NCI-H446 treated with DMSO at 0.1 percent for 48 hours (cell line): ENCODE measurements around the gene RPGRIP1.
"Not testable (repeated sequence)": the region's sequence is repeated elsewhere in the genome, so short reads cannot be mapped to it uniquely, and the experiment has no call there.

Experiments used
- DNase-seq: peaks from one replicate; lab custom pipeline; 2025; lab: John Stamatoyannopoulos, UW

The RPGRIP1 gene

DNA sequence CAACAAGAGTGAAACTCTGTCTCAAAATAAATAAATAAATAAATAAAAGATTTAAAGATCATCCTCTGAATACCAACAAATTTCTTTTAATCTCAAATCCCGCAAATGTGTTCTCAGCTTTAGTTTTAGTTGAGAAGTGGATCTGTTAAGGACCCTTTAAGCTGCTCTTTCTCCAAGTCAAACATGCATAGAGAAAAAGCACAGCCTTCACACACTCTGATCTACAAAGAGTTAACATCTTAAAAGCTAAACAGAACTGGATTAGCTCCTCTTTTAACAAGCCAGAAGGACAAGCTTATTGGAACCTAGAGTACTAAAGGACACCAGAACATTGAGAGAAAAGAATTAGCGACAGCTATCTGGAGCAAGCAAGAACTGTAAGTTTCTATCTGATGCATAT, at the start of gene RPGRIP1:
Gene RPGRIP1 (plus strand): TSS at position 301 of the 400 bp plus-strand sequence. CDS start 7,894 bp downstream, outside the sequence.
- no peak for DNase-seq

DNA sequence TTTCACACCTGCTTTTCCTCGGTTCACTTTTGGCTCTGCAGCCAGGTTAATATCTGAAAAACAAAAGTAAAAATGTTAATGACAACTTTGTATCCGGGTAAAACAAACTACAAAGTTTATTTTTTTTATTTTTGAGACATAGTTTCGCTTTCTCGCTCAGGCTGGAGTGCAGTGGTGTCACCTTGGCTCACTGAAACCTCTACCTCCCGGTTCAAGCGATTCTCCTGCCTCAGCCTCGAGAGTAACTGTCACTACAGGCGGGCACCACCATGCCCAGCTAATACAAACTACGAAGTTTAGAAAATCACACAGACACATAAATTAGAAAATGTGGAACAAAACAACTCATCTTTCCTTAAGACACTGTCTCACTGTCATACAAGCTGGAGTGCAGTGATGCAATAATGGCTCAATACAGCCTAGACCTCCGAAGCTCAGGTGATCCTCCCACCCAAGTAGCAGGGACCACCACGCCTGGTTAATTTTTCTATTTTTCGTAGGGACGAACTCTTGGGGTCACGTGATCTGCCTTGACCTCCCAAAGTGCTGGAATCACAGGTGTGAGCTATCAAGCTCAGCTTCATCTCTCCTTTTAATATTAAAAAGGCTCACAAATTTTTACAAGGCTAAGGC, 48.7 kb upstream of the RPGRIP1 start:
- no peak for DNase-seq

DNA sequence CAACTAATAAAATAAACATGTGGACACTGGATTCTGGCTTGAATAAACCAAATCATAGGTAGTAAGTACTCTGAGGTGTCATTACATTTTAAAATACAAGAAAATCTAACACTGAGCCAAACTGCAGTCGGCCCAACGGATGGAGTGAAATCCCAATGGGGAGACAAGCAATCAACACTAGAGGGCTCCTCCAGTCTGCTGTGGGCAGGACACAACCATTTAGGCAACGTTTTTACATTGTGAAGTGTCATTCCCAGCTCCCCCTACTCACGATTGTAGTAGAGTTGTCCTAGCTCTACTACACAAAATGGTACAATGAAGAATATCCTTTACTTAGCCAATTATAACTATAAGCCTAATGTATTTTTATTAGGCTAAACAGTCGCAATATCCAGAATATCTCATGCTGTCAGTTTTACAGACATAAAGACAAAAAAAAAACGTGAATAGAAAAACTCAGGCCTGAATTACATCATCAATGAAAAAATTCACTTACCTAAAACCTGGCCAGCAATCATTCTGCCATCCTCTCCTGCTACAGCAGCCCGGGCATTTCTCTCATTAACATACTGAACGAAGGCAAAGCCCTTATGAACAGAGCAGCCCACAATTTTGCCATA, 46.3 kb upstream of the RPGRIP1 start:
- no peak for DNase-seq

DNA sequence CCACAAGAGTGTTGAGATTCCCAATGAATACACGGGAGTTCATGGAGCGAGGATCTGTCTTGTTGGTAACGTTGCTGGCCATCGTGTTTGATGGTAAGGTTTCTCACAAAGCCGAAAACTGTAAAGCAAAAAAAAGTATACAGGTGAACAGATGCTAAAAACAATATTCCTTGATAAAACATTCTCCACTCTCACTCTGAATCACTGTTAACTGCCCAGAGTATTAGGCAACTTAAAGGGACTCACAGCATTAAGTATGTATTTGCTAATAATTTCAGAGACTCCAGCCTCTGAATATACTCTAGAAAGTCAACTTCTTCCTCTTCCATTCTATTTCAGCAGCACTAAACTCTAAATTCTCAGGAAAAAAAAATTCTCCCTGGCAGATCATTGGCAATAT, 45.8 kb upstream of the RPGRIP1 start:
- DNase-seq, result no peak

DNA sequence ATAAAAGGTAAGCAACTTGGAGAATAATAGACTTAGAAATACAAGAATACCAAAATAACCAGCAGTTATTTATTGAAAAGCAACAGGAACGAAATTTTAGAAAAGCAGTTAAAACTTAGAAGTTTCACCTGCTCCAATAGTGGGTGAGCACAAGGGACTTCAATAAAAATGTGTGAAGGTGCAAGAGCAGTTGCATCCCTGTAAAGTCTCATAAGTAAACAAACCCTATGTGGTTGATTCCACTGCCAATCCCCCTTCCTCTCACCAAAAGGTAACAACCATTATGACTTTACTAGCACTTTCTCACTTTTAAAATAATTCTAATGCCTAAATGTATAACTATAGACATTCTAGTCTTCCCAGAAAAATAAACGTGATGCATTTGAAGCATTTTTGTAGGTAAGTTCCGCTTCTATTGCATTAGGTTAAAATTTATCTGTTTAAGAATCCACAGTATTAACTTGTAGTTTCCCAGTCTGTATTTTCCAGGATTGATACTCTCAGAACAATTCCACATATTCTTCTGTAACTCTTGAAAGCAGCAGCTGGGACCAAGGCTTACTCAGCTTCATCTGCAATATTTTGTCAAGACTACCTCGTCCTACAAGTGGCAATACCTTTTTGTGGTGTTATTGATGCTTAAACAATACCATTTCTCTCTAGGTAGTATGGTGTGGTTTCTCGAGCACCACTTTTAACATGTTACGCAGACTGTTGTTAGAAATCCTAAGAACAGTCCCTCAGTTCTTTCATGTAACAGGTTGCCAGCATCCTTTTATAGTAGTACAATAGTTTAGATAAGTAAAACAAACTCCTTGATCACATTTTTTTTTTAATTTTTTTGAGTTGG, 42.7 kb upstream of the RPGRIP1 start:
- DNase-seq, result no peak

DNA sequence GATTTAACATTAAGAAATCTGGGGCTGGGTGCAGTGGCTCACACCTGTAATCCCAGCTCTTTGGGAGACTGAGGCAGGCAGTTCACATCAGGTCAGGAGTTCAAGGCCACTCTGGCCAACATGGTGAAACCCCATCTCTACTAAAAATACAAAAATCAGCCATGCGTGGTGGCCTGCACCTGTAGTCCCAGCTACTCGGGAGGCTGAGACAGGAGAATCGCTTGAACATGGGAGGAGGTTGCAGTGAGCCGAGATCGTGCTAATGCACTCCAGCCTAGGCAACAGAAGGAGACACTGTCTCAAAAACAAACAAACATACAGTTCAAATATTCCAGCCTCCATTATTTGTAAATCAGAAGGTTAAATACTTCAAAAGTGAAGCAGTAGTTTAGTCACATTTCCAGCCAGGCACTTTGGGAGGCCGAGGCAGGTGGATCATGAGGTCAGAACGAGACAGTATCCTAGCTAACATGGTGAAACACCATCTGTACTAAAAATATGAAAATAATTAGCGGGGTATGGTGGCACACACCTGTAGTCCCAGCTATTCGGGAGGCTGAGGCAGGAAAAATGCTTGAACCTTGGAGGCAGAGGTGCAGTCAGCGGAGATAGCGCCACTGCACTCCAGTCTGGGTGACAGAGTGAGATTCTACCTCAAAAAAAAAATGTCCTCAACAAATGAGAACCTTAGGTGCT, 40.9 kb upstream of the RPGRIP1 start:
- no peak for DNase-seq

DNA sequence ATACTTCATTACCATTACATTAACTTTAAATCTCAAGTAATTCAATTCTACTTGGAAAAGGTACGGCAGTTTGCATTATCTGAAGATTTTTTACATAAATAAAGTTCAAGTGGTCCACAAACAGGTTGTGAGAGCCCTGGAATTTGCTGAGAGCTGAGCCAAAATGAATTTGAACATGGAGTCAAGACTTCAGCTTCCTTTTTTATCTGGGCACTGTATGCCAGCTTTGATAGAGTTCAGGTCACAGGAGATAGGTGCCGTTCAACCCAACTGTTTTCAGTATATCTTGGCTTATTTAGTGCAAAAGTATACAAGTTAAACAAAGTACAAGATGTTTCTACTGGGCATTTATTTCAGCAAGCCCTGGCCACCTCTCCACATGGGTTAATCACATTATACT, 39.5 kb upstream of the RPGRIP1 start:
- no peak for DNase-seq

DNA sequence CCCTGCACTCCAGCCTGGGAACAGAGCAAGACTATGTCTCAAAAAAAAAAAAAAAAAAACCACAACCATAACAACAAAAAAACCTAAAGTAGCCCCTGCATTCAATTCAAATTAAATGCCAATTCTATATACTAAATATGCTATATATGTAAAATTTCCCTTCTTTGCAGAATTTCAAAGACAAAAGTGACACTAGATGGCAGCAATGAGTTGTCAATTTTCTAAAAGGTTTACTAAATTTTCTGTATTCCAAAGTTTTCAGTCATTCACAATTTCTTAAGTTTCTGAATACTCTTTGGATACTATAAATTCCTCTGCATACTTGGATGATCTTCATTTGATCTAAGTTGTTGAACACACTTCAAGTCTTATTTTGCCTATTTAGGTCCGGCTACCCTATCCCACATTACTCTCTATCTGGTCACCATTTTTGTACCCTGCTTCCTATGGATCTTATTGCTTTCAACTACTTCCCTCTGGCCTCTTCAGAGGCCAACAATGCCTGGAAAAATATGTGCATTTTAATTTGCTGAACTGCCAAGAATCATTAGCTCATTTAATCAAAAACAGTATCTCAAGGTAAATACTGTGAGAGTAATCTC, 38.6 kb upstream of the RPGRIP1 start:
- peak; percentile 8 for DNase-seq

DNA sequence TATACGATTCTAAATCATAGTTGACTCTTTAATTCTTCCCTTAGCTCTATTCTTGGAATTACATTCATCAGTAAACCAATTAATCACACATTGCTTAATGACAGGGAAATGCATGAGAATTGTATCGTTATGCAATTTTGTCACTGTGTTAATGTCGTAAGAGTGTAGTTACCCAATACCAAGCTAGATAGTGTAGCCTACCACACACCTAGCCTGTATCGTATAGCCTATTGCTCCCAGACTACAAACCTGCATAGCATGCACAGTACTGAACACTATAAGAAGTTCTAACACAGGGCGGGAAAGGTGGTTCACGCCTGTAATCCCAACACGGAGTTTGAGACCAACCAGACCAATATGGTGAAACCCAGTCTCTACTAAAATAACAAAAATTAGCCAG, 35.3 kb upstream of the RPGRIP1 start:
- no peak for DNase-seq

DNA sequence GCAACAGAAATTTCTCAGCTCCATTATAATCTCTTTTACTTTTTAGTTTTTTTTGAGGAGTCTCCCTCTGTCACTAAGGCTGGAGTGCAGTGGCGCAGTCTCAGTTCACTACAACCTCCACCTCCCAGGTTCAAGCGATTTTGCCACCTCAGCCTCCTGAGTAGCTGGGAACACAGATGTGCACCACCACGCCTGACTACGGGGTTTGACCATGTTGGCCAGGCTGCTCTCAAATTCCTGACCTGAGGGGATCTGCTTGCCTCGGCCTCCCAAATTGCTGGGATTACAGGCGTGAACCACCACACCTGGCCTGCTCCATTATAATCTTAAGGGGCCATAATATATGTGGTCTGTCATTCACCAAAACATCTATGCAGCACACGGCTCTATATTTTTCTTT, 34.1 kb upstream of the RPGRIP1 start:
- no peak for DNase-seq

DNA sequence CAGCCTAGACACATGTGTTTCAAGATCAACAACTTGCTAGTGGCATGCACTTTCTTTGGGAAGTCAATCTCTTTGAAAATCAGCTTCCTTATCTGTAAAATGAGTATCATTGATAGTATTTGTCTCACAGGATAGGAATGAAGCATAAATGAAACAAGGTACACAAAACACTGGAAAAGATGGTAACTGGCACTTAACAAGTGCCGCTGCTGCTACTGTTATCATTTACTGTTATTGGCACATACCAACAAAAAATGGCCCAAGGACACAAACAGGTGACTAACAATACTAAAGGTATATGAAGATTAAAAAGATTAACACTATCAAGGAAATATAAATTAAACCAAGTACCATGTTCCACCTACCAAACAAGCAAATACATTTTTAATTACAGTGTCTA, 31.5 kb upstream of the RPGRIP1 start:
- no peak for DNase-seq

DNA sequence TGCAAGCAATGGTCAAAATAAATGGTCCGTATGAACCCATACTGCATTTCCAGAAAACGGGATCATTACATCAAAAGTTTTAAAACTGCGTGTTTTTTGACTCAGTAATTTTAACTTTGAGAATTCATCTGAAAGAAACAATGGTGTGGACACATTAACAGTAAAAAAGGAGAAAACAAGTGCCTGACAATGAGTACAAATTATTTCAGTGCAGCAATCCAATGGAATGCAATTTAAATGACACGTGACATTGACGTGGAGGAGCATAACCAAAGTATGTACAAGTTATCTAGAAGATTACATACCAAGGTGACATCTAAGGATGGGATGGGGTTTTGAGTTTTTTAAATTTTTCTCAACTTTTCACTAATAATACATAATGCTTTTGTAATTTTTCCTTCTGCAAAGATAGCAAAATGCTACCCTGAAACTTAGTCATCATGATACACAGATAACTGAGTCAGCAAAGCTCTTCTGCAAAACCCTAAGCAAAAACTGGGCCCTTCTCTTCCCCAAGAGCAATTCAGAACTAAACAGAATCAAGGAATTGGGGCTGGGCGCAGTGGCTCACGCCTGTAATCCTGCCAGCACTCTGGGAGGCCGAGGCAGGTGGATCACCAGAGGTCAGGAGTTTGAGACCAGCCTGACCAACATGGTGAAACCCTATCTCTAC, 31.0 kb upstream of the RPGRIP1 start:
- no peak for DNase-seq

DNA sequence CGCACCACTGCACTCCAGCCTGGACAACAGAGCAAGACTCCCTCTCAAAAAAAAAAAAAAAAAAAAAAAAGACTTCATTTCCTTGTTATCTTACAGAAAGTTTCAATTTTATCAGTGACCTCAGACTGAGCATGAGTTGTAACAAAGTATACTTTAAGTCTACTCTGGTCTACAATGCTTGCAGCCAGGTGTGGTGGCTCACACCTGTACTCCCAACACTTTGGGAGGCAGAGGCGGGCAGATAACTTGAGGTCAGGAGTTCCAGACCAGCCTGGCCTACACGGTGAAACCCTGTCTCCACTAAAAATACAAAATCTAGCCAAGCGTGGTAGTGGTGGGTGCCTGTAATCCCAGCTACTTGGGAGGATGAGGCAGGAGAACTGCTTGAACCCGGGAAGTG, 28.7 kb upstream of the RPGRIP1 start:
- DNase-seq, result no peak

DNA sequence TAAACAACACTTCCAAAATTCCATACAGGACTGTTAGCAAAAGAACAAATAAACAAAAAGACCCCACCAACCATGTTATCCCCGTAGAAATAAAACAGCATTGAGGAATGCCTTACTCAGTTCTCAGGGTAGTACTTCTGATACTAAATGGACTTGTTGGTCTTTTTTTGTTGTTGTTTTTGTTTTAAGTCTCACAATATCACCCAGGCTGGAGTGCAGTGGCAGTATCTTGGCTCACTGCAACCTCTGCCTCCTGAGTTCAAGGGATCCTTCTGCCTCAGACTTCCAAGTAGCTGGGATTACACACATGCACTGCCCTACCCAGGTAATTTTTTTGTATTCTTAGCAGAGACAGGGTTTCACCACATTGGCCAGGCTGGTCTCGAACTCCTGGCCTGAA, 27.7 kb upstream of the RPGRIP1 start:
- DNase-seq, result no peak

DNA sequence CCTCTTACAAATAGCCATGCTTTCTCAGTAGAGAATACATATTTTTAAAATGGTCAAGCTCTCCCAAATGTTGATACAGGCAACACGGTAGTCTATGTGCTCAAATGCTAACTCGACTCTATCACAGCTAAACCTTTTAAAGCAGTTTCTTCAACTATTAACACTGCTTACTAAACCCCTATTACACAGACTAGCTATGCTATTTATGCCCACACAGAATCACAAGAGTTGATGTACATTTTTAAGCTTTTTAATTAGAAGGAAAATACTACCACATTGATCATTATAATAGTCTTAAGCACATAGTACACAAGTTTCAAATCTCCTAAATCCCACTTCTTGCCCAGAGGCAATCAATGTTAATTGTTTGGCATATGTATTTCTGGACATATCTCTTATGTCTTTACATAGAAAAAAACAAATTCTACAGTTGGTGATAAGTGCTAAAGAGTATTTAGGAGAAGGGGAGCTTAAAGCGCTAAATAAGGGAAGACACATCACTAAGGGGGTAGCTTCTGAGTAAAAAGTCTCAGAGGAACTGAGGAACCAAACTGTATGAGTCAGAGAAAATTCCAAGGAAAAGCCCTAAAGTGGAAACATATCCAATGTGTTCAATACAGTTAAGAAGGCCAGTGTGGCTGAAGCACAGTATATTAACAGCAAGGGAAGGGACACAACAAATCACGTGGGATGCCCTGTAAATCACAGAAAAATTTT, 24.3 kb upstream of the RPGRIP1 start:
- no peak for DNase-seq

DNA sequence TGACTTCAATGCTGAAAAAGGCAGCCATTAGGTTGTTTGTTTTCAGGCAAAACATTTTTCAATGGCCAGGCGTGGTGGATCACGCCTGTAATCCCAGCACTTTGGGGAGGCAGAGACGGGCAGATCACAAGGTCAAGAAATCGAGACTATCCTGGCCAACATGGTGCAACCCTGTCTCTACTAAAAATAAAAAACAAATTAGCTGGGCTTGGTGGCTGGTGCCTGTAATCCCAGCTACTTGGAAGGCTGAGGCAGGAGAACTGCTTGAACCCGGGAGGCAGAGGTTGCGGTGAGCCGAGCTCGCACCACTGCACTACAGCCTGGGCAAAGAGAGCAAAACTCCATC, 23.8 kb upstream of the RPGRIP1 start:
- DNase-seq, result not testable (repeated sequence)

DNA sequence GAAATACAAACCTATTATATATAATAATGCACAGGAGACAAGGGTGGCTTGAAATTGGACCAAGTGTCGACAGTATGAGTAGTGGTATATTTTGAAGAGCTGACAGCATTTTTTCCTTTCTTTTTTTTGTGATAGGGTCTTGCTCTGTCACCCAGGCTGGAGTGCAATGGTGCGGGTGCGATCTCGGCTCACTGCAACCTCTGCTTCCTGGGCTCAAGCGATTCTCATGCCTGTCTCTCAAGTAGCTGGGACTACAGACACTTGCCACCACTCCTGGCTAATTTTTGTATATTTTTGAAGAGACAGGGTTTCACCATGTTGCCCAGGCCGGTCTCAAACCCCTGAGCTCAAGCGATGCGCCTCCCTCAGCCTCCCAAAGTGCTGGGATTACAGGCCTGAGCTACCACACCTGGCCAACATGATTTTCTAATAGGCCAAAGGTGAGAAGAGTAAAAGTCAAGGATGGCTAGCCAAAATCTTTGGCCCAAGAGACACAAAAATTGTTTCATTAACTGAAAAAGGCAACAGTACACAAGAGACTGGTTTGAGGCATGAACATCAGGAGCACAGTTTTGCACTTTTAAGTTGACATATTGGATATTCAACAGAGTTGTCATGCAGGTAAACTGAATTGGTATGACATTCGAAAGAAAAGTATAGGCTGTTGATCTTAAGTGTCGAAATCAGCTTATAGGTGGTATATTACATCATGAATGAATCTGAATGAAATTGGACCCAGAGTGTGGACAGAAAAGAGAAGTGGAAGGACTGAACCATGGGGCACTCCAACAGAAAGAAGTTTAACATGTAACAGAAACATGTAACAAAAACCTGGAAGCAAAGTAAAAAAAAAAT, 23.1 kb upstream of the RPGRIP1 start:
- DNase-seq, result no peak

DNA sequence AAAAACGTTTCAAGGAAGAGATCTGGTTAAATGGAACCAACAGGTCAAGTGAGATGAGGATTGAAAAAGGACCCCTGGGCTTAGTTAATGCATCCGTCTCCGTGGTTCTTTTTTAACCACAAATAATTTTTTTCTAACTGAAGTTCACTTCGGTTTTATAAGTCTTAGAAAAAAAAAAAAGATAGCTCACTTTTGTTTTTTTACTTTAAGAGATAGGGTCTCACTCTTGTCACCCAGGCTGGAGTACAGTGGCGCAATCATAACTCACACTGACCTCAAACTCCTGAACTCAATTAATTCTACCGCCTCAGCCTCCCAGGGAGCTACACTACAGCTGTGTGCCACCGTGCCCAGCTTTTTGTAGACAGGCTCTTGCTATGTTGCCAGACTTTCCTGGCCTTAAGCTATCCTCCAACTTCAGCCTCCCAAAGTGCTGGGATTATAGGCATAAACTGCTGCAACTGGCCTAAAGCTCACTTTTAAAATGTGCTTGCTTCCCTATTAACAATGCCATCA, 22.4 kb upstream of the RPGRIP1 start:
- no peak for DNase-seq

DNA sequence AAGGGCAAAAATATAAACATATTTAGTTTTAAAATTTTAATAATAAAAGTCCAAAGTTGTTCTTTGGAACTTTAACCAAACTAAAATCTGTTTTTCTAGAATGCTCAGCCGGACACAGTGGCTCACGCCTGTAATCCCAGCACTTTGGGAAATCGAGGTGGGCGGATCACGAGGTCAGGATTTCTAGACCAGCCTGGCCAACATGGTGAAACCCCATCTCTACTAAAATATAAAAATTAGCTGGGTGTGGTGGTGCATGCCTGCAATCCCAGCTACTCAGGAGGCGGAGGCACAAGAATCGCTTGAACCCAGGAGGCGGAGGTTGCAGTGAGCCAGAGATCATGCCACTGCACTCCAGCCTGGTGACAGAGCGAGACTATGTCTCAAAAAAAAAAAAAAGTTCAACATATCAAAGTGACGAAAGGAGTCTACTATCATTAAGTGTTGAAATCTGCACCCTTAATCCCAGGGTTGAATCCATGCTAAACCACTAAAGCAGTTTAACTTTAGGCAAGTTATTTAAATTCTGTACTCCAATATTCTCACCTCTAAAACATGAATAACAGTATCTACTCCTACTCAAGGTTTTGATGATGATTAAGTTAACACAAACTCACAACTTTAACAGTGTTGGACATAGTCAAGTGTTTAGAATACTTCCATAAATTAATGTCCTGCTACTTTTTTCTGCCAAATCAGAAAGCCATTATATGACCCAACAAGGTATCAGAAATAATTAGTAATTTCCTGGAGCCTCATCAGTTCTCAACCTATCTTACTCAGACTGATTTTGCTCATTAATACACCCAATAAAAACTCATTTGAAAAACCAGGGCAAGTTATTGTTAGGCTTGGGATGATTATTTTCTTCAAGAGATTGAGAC, 21.6 kb upstream of the RPGRIP1 start:
- no peak for DNase-seq
